BJ (cell line): ENCODE results near the gene COPZ1. TPM values are rescaled to one million over a fixed set of nuclear protein-coding genes. Genes with fewer than 3 reads are reported as not detected.

ENCODE experiments used
- CTCF ChIA-PET: fragments of 350-600 bp; formaldehyde crosslinking; extraction: SDS; loops from one replicate; lab custom pipeline; 2021; ENCODE audit warnings: antibody characterized with exemption, inconsistent platforms; lab: Yijun Ruan, JAX
- POLR2A ChIA-PET: fragments of 300-600 bp; sonication (Branson Sonifier 250); formaldehyde crosslinking; extraction: SDS; loops from one replicate; lab custom pipeline; 2021; ENCODE audit warnings: antibody characterized with exemption; lab: Charles Lee
- DNase-seq: peaks from one replicate; pipeline ENCODE4 v3.0.0-alpha.2; 2011; ENCODE audit warnings: low read depth
- H3K27me3 ChIP-seq: 2 replicates; pipeline ENCODE4 v1.6.0; 2011; ENCODE audit warnings: low read length; ENCODE audit not compliant: control insufficient read depth, insufficient read depth
- H3K36me3 ChIP-seq: 2 replicates; pipeline ENCODE4 v1.5.1; 2011; ENCODE audit warnings: low read length; ENCODE audit not compliant: control insufficient read depth, insufficient read depth
- H3K4me3 ChIP-seq: 2 replicates; pipeline ENCODE4 v1.5.1; 2011; ENCODE audit warnings: low read depth, mild to moderate bottlenecking, control low read depth, low read length
- polyA plus RNA-seq: library from polyadenylated mRNA; depleted of rRNA; stranded (reverse); fragments of >200 nt; gene quantifications from 2 replicates; pipeline ENCODE4 v1.2.3, GENCODE V29; 2011
- TF ChIP-seq, protein P1 (sequence below): IDR thresholded peaks from 2 replicates; pipeline ENCODE4 v1.5.1; 2011; ENCODE audit warnings: low read depth, mild to moderate bottlenecking, control low read depth, inconsistent platforms, low read length, moderate library complexity; ENCODE audit not compliant: insufficient read depth

The COPZ1 gene
- polyA plus RNA-seq, 1 experiment, result 203 TPM

DNA sequence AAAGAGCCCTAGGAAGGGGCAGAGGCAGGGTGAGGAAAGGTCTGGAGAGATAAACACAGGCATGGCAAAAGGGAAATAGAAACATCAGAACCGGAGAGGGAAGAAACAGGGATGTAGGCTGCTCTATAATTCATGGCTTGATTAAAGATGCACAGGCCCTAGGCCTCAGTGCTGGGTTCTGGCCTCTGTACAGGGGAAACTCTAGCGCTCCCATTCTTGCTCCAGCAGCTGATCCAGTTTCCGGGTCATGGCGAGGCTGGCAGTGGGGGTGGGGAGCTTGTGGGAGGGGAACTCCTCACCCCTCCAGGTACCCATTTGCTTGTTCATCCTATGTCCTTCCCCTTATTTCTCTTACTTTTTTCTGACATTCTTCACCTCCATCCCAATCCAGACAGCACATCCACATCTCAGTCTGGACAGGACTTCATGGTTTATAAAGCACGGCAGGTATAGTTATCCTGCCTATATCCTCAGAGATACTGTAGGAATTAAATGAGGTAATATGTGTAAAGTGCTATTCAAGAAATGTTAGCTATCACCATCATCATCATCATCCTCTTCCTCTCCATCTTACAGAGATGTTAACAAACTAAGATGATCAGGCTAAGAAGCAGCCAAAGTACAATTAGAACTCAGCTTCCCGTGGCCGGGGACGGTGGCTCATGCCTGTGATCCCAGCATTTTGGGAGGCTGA lies 47.3 kb downstream of the COPZ1 start:
- H3K27me3 ChIP-seq, result no peaks in the 10 kb centered on the region
- CTCF ChIA-PET, result interaction anchor here (0.5 to 3.3 kb wide), 14 partner anchors 8 to 626 kb away, joined by 3 to 72 read pairs (median 6); partner anchors contain the start of gene COPZ1
- no peak overlapping the region for H3K4me3 ChIP-seq
- POLR2A ChIA-PET, result no interaction called here
- DNase-seq, result no peak
- TF ChIP-seq, protein P1, sequence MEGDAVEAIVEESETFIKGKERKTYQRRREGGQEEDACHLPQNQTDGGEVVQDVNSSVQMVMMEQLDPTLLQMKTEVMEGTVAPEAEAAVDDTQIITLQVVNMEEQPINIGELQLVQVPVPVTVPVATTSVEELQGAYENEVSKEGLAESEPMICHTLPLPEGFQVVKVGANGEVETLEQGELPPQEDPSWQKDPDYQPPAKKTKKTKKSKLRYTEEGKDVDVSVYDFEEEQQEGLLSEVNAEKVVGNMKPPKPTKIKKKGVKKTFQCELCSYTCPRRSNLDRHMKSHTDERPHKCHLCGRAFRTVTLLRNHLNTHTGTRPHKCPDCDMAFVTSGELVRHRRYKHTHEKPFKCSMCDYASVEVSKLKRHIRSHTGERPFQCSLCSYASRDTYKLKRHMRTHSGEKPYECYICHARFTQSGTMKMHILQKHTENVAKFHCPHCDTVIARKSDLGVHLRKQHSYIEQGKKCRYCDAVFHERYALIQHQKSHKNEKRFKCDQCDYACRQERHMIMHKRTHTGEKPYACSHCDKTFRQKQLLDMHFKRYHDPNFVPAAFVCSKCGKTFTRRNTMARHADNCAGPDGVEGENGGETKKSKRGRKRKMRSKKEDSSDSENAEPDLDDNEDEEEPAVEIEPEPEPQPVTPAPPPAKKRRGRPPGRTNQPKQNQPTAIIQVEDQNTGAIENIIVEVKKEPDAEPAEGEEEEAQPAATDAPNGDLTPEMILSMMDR, result no peak
- no peaks in the 10 kb centered on the region for H3K36me3 ChIP-seq

DNA sequence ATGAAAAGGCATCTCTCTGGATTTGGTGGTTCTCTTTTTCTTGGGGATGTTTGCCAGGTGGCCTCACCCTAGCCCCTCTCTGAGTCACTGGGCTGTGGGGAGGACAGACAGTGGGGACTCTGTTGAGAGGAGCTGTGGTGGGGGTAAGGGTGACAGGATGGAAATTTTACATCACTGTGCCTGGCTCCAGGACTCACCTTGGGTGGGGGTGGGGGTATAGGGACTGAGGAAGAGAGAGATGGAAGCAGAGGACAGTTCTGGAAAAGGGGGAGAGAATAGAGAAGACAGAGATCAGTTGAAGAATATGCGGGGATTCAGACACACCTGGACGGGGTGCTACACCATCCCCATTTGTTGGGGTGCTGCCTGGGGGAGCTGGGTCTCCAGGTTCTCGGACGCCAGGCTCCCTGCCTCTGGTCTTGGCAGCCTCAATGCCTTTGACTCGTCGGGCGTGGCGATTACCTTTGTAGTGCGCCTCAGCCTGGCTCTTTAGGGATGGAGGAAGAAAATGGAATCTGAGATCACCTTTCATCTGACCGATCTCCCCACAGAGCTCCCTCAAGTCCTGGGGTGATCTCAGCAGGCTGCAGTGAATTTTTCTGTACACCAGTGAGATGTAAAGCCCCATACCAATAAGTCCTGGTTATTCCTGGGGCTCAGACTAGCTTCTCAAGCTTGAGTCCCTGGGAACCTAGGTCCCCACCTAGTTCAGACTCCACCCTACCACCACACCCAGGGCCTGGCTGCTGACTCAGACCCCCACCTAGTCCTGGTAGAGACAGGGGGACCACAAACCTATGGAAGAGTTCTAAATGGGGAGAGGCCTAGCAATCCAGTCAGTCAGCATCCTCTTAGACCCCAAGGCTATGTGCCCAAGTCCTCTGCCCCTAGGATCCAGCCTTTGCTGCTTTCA lies 49.0 kb downstream of the COPZ1 start:
- Histone ChIP-seq H3K4me3 (no peak overlapping the region), H3K27me3 (no peaks in the 10 kb centered on the region), H3K36me3 (no peaks in the 10 kb centered on the region)
- TF ChIP-seq, protein P1, result no peak
- ChIA-PET POLR2A (no interaction called here), CTCF (interaction anchor here (0.7 to 1.6 kb wide), 5 partner anchors 26 to 166 kb away, joined by 3 to 8 read pairs (median 5); no protein-coding TSS in a partner anchor)
- no peak for DNase-seq

DNA sequence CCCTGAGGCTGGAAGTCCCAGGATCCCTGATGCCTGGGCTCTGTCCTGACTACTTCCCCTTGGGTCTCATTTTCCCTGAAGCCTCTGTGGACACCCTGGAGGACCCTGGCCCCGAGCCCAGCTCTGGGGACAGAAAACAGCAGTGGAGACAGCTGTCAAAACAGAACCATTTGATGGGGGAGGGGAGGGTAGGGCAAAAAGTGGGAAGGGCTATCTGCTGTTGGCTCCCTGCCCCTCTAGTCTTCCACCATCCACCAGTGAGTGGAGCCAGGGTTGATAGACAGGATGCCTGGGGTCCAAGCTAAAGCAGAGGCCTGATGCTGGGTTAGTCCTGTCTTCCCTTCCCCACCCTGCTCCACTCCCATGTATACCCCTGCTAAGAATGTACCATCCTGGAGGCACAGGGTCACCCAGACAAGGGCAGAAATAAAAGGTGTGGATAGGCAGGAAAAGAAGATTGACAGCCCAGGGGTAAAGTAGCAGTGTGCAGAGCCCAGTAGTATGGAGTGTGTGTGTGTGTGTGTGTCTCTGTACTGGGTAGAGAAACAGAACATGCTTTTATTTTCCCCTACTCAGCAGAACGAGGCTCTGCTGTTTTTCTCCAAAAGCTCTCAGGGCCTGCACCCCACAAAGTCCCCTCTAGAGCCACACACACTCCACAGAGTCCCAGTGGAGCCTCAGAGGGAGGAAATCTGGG lies 49.8 kb downstream of the COPZ1 start:
- ChIA-PET CTCF (interaction anchor here (0.6 to 1.6 kb wide), 6 partner anchors 18 to 167 kb away, joined by 3 to 5 read pairs (median 3); no protein-coding TSS in a partner anchor), POLR2A (no interaction called here)
- Histone ChIP-seq H3K27me3 (no peaks in the 10 kb centered on the region), H3K36me3 (no peaks in the 10 kb centered on the region), H3K4me3 (no peak overlapping the region)
- DNase-seq, result no peak
- TF ChIP-seq, protein P1, result no peak

DNA sequence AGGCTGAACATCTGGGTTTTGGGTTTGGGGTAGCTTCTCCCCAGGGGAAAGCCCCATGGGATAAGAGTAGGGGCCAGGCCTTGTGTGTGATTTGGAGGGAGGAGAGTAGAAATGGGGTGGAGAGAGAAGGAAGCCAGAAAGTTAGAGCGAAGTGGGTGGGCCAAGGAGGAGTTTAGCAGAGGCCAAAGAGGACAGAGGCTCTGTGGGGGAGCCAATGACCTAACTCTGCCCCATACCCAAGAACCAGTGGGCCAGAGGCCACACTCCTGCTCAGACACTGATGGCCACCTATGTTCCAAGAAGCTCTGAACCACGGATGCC lies 50.3 kb downstream of the COPZ1 start:
- Histone ChIP-seq H3K36me3 (no peaks in the 10 kb centered on the region), H3K4me3 (no peak overlapping the region), H3K27me3 (no peaks in the 10 kb centered on the region)
- POLR2A ChIA-PET, result no interaction called here
- TF ChIP-seq, protein P1, result no peak
- DNase-seq, result no peak
- CTCF ChIA-PET, result interaction anchor here (0.6 to 1.4 kb wide), 4 partner anchors 19 to 160 kb away, joined by 3 to 4 read pairs (median 3); no protein-coding TSS in a partner anchor
